A673 (cell line): ENCODE data around the gene SLC4A1. TPM values are rescaled to one million over a fixed set of nuclear protein-coding genes. Genes with fewer than 3 reads are reported as not detected.

Experiments
- BruUV-seq: library from RNA; stranded (reverse); fragments of 400-500 nt; replicated peaks from 2 replicates; lab custom pipeline; 2021; lab: Mats Ljungman, UMichigan
- CTCF ChIA-PET: fragments of 300-600 bp; sonication (Branson Sonifier 250); formaldehyde crosslinking; loops from one replicate; lab custom pipeline; 2022; ENCODE audit warnings: antibody characterized with exemption; lab: Charles Lee
- POLR2A ChIA-PET: fragments of 300-600 bp; sonication (Branson Sonifier 250); formaldehyde crosslinking; loops from one replicate; lab custom pipeline; 2022; ENCODE audit warnings: antibody characterized with exemption; ENCODE audit not compliant: low non-redundant PET; lab: Charles Lee
- DNase-seq: peaks from one replicate; pipeline ENCODE4 v3.0.0-alpha.2; 2015; ENCODE audit warnings: low spot score
- H3K27ac ChIP-seq: fragments of 200-600 bp; sonication (generic); 2 replicates; pipeline ENCODE4 v1.5.1; 2016; ENCODE audit warnings: mixed run types, low read depth, mild to moderate bottlenecking, mixed read lengths, antibody characterized with exemption, low read length; ENCODE audit not compliant: poor library complexity, severe bottlenecking
- H3K27me3 ChIP-seq: fragments of 200-600 bp; sonication (generic); replicated peaks from 2 replicates; pipeline ENCODE4 v1.6.1; 2017; ENCODE audit warnings: mixed run types, low read depth, mild to moderate bottlenecking, mixed read lengths, antibody characterized with exemption, low read length; ENCODE audit not compliant: insufficient read depth, poor library complexity
- H3K36me3 ChIP-seq: fragments of 200-600 bp; sonication (generic); 2 replicates; pipeline ENCODE4 v1.6.1; 2016; ENCODE audit warnings: mixed run types, mild to moderate bottlenecking, mixed read lengths, antibody characterized with exemption, low read length; ENCODE audit not compliant: insufficient read depth, poor library complexity, severe bottlenecking
- H3K4me1 ChIP-seq: fragments of 200-600 bp; sonication (generic); 2 replicates; pipeline ENCODE4 v1.6.1; 2017; ENCODE audit warnings: mixed run types, mild to moderate bottlenecking, mixed read lengths, antibody characterized with exemption, low read length; ENCODE audit not compliant: insufficient read depth, poor library complexity, severe bottlenecking
- H3K4me3 ChIP-seq: fragments of 200-600 bp; sonication (generic); 2 replicates; pipeline ENCODE4 v1.5.1; 2016; ENCODE audit warnings: low read depth, mixed run types, mild to moderate bottlenecking, mixed read lengths, low read length; ENCODE audit not compliant: poor library complexity, severe bottlenecking
- H3K9me3 ChIP-seq: fragments of 200-600 bp; sonication (generic); 2 replicates; pipeline ENCODE4 v1.6.1; 2016; ENCODE audit warnings: mixed run types, low read depth, mild to moderate bottlenecking, mixed read lengths, antibody characterized with exemption, low read length; ENCODE audit not compliant: poor library complexity, severe bottlenecking
- CTCF ChIP-seq: fragments of 300-800, 200-600 bp; sonication (generic); conservative IDR thresholded peaks from 2 replicates; pipeline ENCODE4 v1.5.1; 2017; ENCODE audit warnings: low read depth, mild to moderate bottlenecking, antibody characterized with exemption, low read length, moderate library complexity, mixed read lengths
- EZH2 ChIP-seq: fragments of 200-600 bp; sonication (generic); IDR thresholded peaks from 2 replicates; pipeline ENCODE4 v1.6.1; 2017; ENCODE audit warnings: borderline replicate concordance, low read depth, mild to moderate bottlenecking, mixed read lengths, antibody characterized with exemption, low read length; ENCODE audit not compliant: poor library complexity, severe bottlenecking
- intact Hi-C: fragments of 100-400 bp; cut with micrococcal nuclease; formaldehyde crosslinking; loops from one replicate; pipeline ENCODE4 v1.10.0; 2022; ENCODE audit not compliant: unreplicated experiment
- total RNA-seq: library from RNA; stranded (reverse); gene quantifications from 2 replicates; pipeline ENCODE4 v1.2.3, GENCODE V29; 2021

The SLC4A1 gene
- total RNA-seq, 1 experiment from 2014 or later: not detected

- peak overlapping the region; percentile 83 for H3K27ac ChIP-seq
- BruUV-seq: TSS peak; percentile 75
- ChIA-PET POLR2A (no interaction called here), CTCF (no interaction called here)
- intact Hi-C loops: no loop called here
- H3K4me3 ChIP-seq: peak overlapping the region; percentile 65
- H3K27me3 ChIP-seq: no peaks in the 10 kb centered on the region
- no peaks in the 10 kb centered on the region for H3K9me3 ChIP-seq
- H3K36me3 ChIP-seq: peaks cover 11% of the 10 kb centered on the region
- DNase-seq: no peak
- no peaks in the 10 kb centered on the region for H3K4me1 ChIP-seq
- TF ChIP-seq EZH2 (no peak), CTCF (no peak)
Measured at GRCh38 chr17:44200478-44201155, 67.3 kb downstream of the SLC4A1 start.

GRCh38 chr17:44199553-44200477 lies 68.1 kb downstream of the SLC4A1 start, which contains the start of gene ATXN7L3:
ATXN7L3 (minus strand) TSS chr17:44199884; CDS start chr17:44198070, 1,814 bp downstream.
- peak; percentile 96 for DNase-seq
- Histone ChIP-seq H3K27ac (peak within 1 kb of the TSS; percentile 84), H3K27me3 (no peaks in the 10 kb centered on the region), H3K4me1 (no peaks in the 10 kb centered on the region), H3K4me3 (peak within 1 kb of the TSS; percentile 65), H3K36me3 (peaks cover 18% of the 10 kb centered on the region), H3K9me3 (no peaks in the 10 kb centered on the region)
- intact Hi-C loops: no loop called here
- ChIA-PET CTCF (no interaction called here), POLR2A (no interaction called here)
- TF ChIP-seq CTCF: no peak
- TF ChIP-seq EZH2: no peak
- BruUV-seq: no TSS peak

GRCh38 chr17:44198721-44199552 lies 69.0 kb downstream of the SLC4A1 start:
- ChIA-PET CTCF (no interaction called here), POLR2A (no interaction called here)
- TF ChIP-seq CTCF: no peak
- peak overlapping the region; percentile 84 for H3K27ac ChIP-seq
- no peaks in the 10 kb centered on the region for H3K4me1 ChIP-seq
- no peaks in the 10 kb centered on the region for H3K9me3 ChIP-seq
- peak; percentile 37 for DNase-seq
- peaks cover 25% of the 10 kb centered on the region for H3K36me3 ChIP-seq
- no TSS peak for BruUV-seq
- intact Hi-C loops: no loop called here
- H3K4me3 ChIP-seq: peak overlapping the region; percentile 65
- H3K27me3 ChIP-seq: no peaks in the 10 kb centered on the region
